Fibroblast of skin of left biceps (primary cell): ENCODE measurements around the gene PRDM16.
A peak's percentile ranks its signal among the peaks of the same experiment; 100 is the strongest.

ENCODE experiments used
- DNase-seq, 2 experiments: peaks; one replicate each; pipeline ENCODE4 v3.0.0-alpha.2; 2013; ENCODE audit warnings: low read depth in 2 of 2

Gene PRDM16

DNA sequence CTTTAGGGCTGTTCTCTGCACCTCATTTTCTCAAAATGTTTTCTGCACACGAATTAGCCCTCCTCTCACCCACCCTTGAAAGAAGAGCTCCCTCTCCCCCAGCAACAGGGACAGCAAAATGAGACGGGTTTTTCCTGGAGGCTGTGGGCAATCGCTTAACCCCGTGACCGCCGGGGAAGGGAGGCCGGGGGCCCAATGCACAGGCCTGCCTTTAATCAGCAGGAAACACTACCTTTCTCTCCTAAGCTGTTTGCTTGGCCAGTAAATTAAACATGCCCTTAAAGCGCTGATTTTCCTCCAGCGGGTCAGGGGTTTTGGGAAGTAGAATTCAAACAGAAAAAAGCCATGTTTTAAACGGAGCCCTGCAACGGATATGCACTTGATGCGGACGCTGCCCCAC is 114.4 kb downstream of the PRDM16 start:
- DNase-seq, result no peak

DNA sequence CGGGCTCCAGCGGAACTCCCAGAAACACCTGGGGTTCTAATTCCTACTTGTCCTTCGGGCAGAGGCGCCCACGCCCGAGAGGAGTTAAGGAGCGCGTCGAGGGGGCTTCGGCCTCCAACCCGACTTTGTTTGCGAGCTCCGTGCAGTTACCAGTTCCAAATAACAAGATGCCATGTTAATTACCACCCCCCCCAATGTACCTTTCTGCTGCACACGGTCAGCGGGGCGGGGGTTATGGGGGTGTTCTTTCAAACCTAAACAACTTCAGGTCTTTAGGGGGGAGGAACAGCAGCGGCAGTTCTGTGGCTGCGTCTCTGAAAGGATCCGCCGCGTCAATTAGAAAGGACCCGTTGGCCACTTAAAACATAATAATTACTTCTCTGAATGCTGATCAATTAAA is 114.8 kb downstream of the PRDM16 start:
- DNase-seq, result no peak

DNA sequence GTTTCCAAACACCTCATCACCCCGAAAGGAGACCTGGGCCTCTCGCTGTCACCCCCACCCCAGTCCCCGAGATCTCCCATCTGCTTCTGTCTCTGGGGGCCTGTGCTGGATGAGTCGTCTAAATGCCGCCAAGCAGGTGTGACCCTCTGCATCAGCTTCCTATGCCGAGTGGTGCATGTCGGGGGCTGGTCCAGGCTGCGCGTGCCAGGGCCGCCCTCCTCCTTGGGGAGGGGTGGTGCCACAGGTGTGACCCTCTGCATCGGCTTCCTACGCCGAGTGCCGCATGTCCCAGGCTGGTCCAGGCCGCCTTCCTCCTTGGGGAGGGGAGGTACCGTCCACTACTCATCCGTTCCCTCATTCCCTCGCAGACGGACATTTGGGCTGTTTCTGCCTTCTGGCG is 115.7 kb downstream of the PRDM16 start:
- DNase-seq, result no peak

DNA sequence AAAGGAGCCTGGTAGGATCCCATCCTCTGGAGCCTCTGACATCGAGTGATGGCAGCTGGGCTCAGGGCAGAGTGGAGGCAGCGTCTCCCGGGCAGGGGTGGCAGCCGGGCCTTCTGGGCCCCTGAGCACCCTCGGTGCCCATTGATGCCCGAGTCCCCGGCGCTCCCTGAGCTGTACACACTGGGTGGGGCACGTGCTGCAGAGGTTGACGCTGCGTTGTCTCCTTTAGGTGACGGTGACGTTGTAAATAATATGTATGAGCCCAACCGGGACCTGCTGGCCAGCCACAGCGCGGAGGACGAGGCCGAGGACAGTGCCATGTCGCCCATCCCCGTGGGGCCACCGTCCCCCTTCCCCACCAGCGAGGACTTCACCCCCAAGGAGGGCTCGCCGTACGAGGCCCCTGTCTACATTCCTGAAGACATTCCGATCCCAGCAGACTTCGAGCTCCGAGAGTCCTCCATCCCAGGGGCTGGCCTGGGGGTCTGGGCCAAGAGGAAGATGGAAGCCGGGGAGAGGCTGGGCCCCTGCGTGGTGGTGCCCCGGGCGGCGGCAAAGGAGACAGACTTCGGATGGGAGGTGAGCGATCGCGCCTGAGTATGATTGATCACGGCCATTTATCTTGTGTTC is 117.0 kb downstream of the PRDM16 start:
- no peak for DNase-seq

- DNase-seq, result peak; percentile 20 to 36
Measured at GRCh38 chr1:3186526-3186921, 117.5 kb downstream of the PRDM16 start.

- DNase-seq, result no peak
Measured at GRCh38 chr1:3187415-3188149, 118.6 kb downstream of the PRDM16 start.

- DNase-seq, result no peak
Measured at GRCh38 chr1:3188150-3188971, 119.4 kb downstream of the PRDM16 start.

DNA sequence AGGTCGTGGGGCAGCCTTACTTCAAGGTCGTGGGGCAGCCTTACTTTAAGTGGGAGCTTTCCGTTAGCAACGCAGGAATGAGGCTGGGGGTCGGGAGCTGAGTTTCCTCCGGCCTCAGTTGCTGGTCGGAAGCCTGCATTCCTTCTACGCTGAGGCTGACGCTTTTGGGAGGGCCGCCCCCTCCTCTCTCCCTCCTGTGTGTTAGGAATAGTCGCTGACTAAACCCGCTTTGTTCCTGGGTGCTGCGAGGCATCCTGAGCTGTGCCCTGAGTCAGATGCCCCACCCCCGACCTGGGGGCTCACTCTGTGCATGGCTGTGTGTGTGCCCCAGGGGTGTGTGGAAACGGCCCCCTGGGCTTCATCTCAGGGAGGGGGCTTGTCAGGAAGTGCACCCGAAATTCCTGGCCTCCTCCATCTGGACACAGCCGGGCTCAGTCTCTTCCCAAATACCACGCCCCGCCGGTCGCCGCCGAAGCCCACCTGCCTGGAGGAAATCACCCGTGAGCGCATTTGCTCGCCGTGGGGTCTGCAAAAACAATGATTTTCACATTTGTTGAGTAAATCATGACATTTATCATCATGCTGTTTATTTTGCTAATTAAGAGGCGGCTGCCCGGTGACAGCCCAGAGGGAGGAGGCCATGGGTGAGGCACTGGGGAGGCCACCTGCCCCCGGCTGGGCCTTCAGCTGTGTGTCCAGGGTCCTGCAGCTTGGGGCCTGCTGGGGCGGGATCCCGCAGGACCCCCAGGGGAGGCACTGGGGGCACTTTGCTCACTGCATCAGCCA is 121.4 kb downstream of the PRDM16 start:
- DNase-seq, result no peak

GRCh38 chr1:3192361-3192760 is 123.4 kb downstream of the PRDM16 start:
- DNase-seq, result no peak

GRCh38 chr1:3192825-3193224 is 123.8 kb downstream of the PRDM16 start:
- no peak for DNase-seq

DNA sequence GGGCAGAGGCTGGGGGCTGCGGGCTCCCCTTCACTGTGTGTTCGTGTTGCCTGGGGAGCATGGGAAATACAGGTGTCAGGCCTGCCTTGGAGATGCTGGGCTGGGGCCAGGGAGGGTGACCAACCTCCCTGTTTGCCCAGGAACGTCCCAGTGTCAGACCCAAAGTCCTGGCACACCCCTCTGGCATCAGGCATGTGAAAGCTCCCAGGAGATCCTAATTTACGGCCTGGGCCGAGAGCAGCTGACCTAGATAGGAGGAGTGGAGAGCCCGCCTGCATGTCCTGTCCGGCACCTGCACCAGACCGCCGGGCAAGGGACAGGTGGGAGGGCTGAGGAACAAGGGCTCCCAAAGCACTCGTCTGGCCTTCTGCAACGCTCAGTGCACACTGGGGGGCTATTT is 124.8 kb downstream of the PRDM16 start:
- no peak for DNase-seq

GRCh38 chr1:3194760-3195479 is 125.9 kb downstream of the PRDM16 start:
- DNase-seq, result no peak

- DNase-seq, result no peak
Measured at GRCh38 chr1:3195480-3195815, 126.4 kb downstream of the PRDM16 start.

DNA sequence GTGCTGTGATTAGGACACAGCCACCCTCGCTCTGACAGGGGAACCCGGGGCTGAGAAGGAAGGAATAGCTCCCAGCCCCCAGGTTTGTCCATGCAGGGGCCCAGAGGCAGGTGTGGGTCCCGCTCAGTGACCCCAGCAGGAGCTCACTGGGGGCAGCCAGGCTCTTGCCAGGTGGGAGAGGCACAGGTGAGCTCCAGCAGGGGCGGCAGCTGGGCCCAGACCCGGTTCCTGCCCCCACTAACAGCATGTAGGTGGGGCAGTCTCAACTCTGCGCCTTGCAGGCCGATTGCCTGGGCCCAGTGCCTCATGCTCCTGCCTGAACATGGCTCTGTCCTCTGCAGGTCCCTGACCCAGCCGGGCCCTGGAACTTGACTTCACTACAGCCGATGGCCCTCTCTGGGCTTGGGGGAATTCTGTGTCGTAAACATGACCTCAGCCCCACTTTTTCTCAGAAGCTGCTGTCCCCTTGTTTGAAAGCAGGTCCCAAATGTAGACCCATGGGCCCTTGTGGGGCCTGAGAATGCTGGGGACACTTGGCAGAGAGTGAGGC is 127.0 kb downstream of the PRDM16 start:
- DNase-seq, result no peak

GRCh38 chr1:3196577-3197245 is 127.7 kb downstream of the PRDM16 start:
- DNase-seq, result no peak

- DNase-seq, result no peak
Measured at GRCh38 chr1:3197781-3198316, 128.8 kb downstream of the PRDM16 start.

GRCh38 chr1:3198371-3199271 is 129.6 kb downstream of the PRDM16 start:
- DNase-seq, result no peak

GRCh38 chr1:3204725-3205124 is 135.7 kb downstream of the PRDM16 start:
- DNase-seq, result no peak

- no peak for DNase-seq
Measured at GRCh38 chr1:3205815-3206214, 136.8 kb downstream of the PRDM16 start.
